ENCODE data around the gene TMEM69.
"Not testable (repeated sequence)": the region's sequence is repeated elsewhere in the genome, so short reads cannot be mapped to it uniquely, and the experiment has no call there.

The TMEM69 gene

GRCh38 chr1:45730075-45730779 is 42.2 kb downstream of the TMEM69 start:
- in situ Hi-C loops (cut with HindIII; ENCODE audit: low sequenced_read_pairs) = no loop called here

GRCh38 chr1:45730780-45731319 is 42.9 kb downstream of the TMEM69 start:
- in situ Hi-C loops (cut with HindIII; ENCODE audit: low sequenced_read_pairs) = no loop called here

GRCh38 chr1:45739137-45739536 is 51.2 kb downstream of the TMEM69 start:
- in situ Hi-C loops (cut with HindIII; ENCODE audit: low sequenced_read_pairs) = no loop called here

- in situ Hi-C loops (cut with HindIII; ENCODE audit: low sequenced_read_pairs) = not testable (repeated sequence)
These were observed 51.7 kb downstream of the TMEM69 start for GRCh38 chr1:45739641-45740156.
